ENCODE measurements around the gene RTTN. TPM values are rescaled to one million over a fixed set of nuclear protein-coding genes. Genes with fewer than 3 reads are reported as not detected.

The RTTN gene
- total and polyA plus RNA-seq, 2 donors from 2014 or later = 6.3 to 12.3 TPM

GRCh38 chr18:70232261-70232660 lies 26.8 kb upstream of the RTTN start:
- Histone ChIP-seq H3K27me3 (ENCODE audit: control insufficient read depth, insufficient read depth, low read length) (no peaks in the 10 kb centered on the region), H3K4me1 (ENCODE audit: control insufficient read depth in 2 of 3, insufficient read depth in 2 of 3, low read depth in 1 of 3, low read length in 3 of 3) (no peaks in the 10 kb centered on the region), H3K4me3 (ENCODE audit: low read length in 3 of 3) (no peak overlapping the region), H3K9me3 (ENCODE audit: control insufficient read depth in 2 of 3, insufficient read depth in 1 of 3, low read length in 3 of 3) (peaks cover 0 to 16% (median 0%) of the 10 kb centered on the region in 3 donors), H3K9ac (ENCODE audit: low read length in 3 of 3) (no peak overlapping the region), H3K36me3 (ENCODE audit: control insufficient read depth in 2 of 3, insufficient read depth in 3 of 3, low read length in 3 of 3) (no peaks in the 10 kb centered on the region), H3K27ac (ENCODE audit: low read depth in 2 of 2, low read length in 2 of 2) (no peak overlapping the region)
- DNase-seq (no peak), FAIRE-seq (no peak)
- TF ChIP-seq, protein P1, sequence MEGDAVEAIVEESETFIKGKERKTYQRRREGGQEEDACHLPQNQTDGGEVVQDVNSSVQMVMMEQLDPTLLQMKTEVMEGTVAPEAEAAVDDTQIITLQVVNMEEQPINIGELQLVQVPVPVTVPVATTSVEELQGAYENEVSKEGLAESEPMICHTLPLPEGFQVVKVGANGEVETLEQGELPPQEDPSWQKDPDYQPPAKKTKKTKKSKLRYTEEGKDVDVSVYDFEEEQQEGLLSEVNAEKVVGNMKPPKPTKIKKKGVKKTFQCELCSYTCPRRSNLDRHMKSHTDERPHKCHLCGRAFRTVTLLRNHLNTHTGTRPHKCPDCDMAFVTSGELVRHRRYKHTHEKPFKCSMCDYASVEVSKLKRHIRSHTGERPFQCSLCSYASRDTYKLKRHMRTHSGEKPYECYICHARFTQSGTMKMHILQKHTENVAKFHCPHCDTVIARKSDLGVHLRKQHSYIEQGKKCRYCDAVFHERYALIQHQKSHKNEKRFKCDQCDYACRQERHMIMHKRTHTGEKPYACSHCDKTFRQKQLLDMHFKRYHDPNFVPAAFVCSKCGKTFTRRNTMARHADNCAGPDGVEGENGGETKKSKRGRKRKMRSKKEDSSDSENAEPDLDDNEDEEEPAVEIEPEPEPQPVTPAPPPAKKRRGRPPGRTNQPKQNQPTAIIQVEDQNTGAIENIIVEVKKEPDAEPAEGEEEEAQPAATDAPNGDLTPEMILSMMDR (IDR thresholded peaks at IDR 0.05; ENCODE audit: borderline replicate concordance, extremely low read depth, insufficient read depth) = no peak
- intact Hi-C loops (cut with DNase I) = no loop called here

- Histone ChIP-seq H3K4me3 (ENCODE audit: low read length in 3 of 3) (no peak overlapping the region), H3K4me1 (ENCODE audit: control insufficient read depth in 2 of 3, insufficient read depth in 2 of 3, low read depth in 1 of 3, low read length in 3 of 3) (no peaks in the 10 kb centered on the region), H3K27me3 (ENCODE audit: control insufficient read depth, insufficient read depth, low read length) (no peaks in the 10 kb centered on the region), H3K9ac (ENCODE audit: low read length in 3 of 3) (no peak overlapping the region), H3K9me3 (ENCODE audit: control insufficient read depth in 2 of 3, insufficient read depth in 1 of 3, low read length in 3 of 3) (peaks cover 0 to 21% (median 0%) of the 10 kb centered on the region in 3 donors), H3K27ac (ENCODE audit: low read depth in 2 of 2, low read length in 2 of 2) (no peak overlapping the region), H3K36me3 (ENCODE audit: control insufficient read depth in 2 of 3, insufficient read depth in 3 of 3, low read length in 3 of 3) (no peaks in the 10 kb centered on the region)
- TF ChIP-seq, protein P1 (IDR thresholded peaks at IDR 0.05; ENCODE audit: borderline replicate concordance, extremely low read depth, insufficient read depth) = no peak
- no peak for DNase-seq
- FAIRE-seq = no peak
- intact Hi-C loops (cut with DNase I) = no loop called here
Observed at GRCh38 chr18:70229639-70230038, 24.2 kb upstream of the RTTN start.

DNA sequence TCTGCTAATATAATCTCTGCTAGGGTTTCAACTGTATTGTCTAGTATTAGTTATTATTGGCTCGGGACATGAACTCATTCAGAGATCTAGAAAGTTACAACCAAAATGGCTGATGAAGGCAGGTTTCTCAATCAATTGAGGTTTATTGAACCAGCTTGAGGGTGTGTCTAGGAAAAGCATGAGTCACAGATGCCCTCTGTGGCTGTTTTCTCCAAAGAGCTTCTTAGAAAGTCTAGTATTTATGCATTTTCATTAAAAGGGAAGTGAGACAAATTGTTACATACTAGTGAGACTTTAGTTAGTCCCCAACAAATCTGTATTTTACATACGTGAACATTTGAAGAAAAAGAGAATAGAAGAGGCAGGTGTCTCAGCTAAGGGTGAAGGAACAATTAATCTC lies 23.0 kb upstream of the RTTN start:
- no peak for DNase-seq
- intact Hi-C loops (cut with DNase I) = no loop called here
- no peak overlapping the region for H3K27ac ChIP-seq (ENCODE audit: low read depth in 2 of 2, low read length in 2 of 2)
- H3K27me3 ChIP-seq (ENCODE audit: control insufficient read depth, insufficient read depth, low read length) = no peaks in the 10 kb centered on the region
- TF ChIP-seq, protein P1 (IDR thresholded peaks at IDR 0.05; ENCODE audit: borderline replicate concordance, extremely low read depth, insufficient read depth) = no peak
- H3K9me3 ChIP-seq (ENCODE audit: control insufficient read depth in 2 of 3, insufficient read depth in 1 of 3, low read length in 3 of 3) = peaks cover 0 to 21% (median 0%) of the 10 kb centered on the region in 3 donors
- H3K36me3 ChIP-seq (ENCODE audit: control insufficient read depth in 2 of 3, insufficient read depth in 3 of 3, low read length in 3 of 3) = no peaks in the 10 kb centered on the region
- H3K9ac ChIP-seq (ENCODE audit: low read length in 3 of 3) = no peak overlapping the region
- FAIRE-seq = no peak
- H3K4me3 ChIP-seq (ENCODE audit: low read length in 3 of 3) = no peak overlapping the region
- H3K4me1 ChIP-seq (ENCODE audit: control insufficient read depth in 2 of 3, insufficient read depth in 2 of 3, low read depth in 1 of 3, low read length in 3 of 3) = no peaks in the 10 kb centered on the region

DNA sequence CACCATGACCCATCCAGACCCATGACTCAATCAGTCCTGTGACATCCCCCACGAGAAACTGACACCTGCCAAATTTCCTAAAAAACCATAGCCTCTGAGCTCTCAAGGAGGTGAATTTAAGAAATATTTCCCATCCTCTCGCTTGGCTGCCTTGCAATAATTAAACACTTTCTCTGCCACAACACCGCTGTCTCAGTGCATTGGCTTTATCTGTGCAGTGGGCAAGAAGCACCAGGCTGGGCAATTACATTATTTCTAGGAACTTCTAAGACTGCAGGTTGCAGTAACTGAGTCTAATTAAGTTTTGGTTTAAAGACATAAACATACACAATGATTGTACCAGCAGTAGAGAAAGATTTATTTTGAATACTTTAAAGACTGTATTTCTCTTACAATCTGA lies 22.0 kb upstream of the RTTN start:
- intact Hi-C loops (cut with DNase I) = no loop called here

More for the DNA sequence above, 22.0 kb upstream of the RTTN start:
- Histone ChIP-seq H3K27me3 (ENCODE audit: control insufficient read depth, insufficient read depth, low read length) (no peaks in the 10 kb centered on the region), H3K4me3 (ENCODE audit: low read length in 3 of 3) (no peak overlapping the region), H3K27ac (ENCODE audit: low read depth in 2 of 2, low read length in 2 of 2) (no peak overlapping the region), H3K36me3 (ENCODE audit: control insufficient read depth in 2 of 3, insufficient read depth in 3 of 3, low read length in 3 of 3) (no peaks in the 10 kb centered on the region), H3K9me3 (ENCODE audit: control insufficient read depth in 2 of 3, insufficient read depth in 1 of 3, low read length in 3 of 3) (peaks cover 0 to 21% (median 0%) of the 10 kb centered on the region in 3 donors), H3K9ac (ENCODE audit: low read length in 3 of 3) (no peak overlapping the region), H3K4me1 (ENCODE audit: control insufficient read depth in 2 of 3, insufficient read depth in 2 of 3, low read depth in 1 of 3, low read length in 3 of 3) (no peaks in the 10 kb centered on the region)
- TF ChIP-seq, protein P1 (IDR thresholded peaks at IDR 0.05; ENCODE audit: borderline replicate concordance, extremely low read depth, insufficient read depth) = no peak
- FAIRE-seq (no peak), DNase-seq (no peak)

Data from kidney (tissue), 14 donors.